HepG2 (cell line): ENCODE results near the gene LRRC42. TPM values are rescaled to one million over a fixed set of nuclear protein-coding genes. Genes with fewer than 3 reads are reported as not detected.

Source experiments
- ARNT2 ChIP-seq: sonication (generic); formaldehyde crosslinking; IDR thresholded peaks from 2 replicates; pipeline ENCODE4 v1.8.0; 2022; ENCODE audit warnings: mild to moderate bottlenecking, low read depth, missing genetic modification reagents, moderate library complexity
- DMAP1 ChIP-seq: IDR thresholded peaks from 2 replicates; pipeline ENCODE4 v1.6.1; 2016
- FOXK2 ChIP-seq: fragments of 450-650 bp; IDR thresholded peaks from 2 replicates; pipeline ENCODE4 v1.6.1; 2016
- KLF11 ChIP-seq: IDR thresholded peaks from 2 replicates; pipeline ENCODE4 v1.6.1; 2016; ENCODE audit warnings: missing compliant biosample characterization
- NCOA1 ChIP-seq: sonication (generic); formaldehyde crosslinking; IDR thresholded peaks from 2 replicates; pipeline ENCODE4 v1.9.0; 2021; ENCODE audit warnings: missing genetic modification reagents
- NFYB ChIP-seq: sonication (generic); formaldehyde crosslinking; IDR thresholded peaks from 2 replicates; pipeline ENCODE4 v1.4.0; 2020; ENCODE audit warnings: missing genetic modification reagents
- NKX3-1 ChIP-seq: sonication (generic); formaldehyde crosslinking; IDR thresholded peaks from 2 replicates; pipeline ENCODE4 v1.5.0; 2020; ENCODE audit warnings: missing genetic modification reagents
- RXRB ChIP-seq: IDR thresholded peaks from 2 replicates; pipeline ENCODE4 v1.6.1; 2016; ENCODE audit warnings: borderline replicate concordance, missing genetic modification reagents, missing compliant biosample characterization
- SAP130 ChIP-seq: IDR thresholded peaks from 2 replicates; pipeline ENCODE4 v1.6.1; 2016; ENCODE audit warnings: low read depth
- SMC3 ChIP-seq: IDR thresholded peaks from 2 replicates; pipeline ENCODE4 v1.6.1; 2011; ENCODE audit warnings: low read length, improper control_type of control experiment
- ZBTB20 ChIP-seq: sonication (generic); formaldehyde crosslinking; IDR thresholded peaks from 2 replicates; pipeline ENCODE4 v1.8.1; 2023; ENCODE audit warnings: missing genetic modification reagents, low read depth, mild to moderate bottlenecking, borderline replicate concordance
- ZNF781 ChIP-seq: sonication (generic); formaldehyde crosslinking; IDR thresholded peaks from 2 replicates; pipeline ENCODE4 v1.5.1; 2020; ENCODE audit warnings: borderline replicate concordance, mild to moderate bottlenecking, missing genetic modification reagents; ENCODE audit errors: not compliant biosample characterization
- ZNF879 ChIP-seq: sonication (generic); formaldehyde crosslinking; IDR thresholded peaks from 2 replicates; pipeline ENCODE4 v1.8.1; 2023; ENCODE audit warnings: missing genetic modification reagents
- ZZZ3 ChIP-seq: sonication (generic); formaldehyde crosslinking; IDR thresholded peaks from 2 replicates; pipeline ENCODE4 v1.4.0; 2020; ENCODE audit warnings: missing genetic modification reagents, mild to moderate bottlenecking, borderline replicate concordance
- polyA plus RNA-seq, 8 experiments: library from polyadenylated mRNA; depleted of rRNA in 3 of 8; stranded (reverse) in 7 of 8; unstranded in 1 of 8; fragments of >200 nt; fragmentation: Illumina TruSeq in 4 of 8; extraction: Trizol in 4 of 8; gene quantifications; 2 replicates each; pipeline versions ENCODE4 v1.2.1 to v1.2.3, GENCODE V29; 2011 to 2016; ENCODE audit warnings: low read depth in 4 of 8, missing spikeins in 1 of 8, mixed read lengths in 1 of 8; ENCODE audit not compliant: insufficient read depth in 1 of 8
- total RNA-seq, 5 experiments: library from RNA; depleted of rRNA; stranded (reverse); fragments of >200 nt; fragmentation: Illumina TruSeq; extraction: Trizol; gene quantifications; 2 replicates each; pipeline ENCODE4 v1.2.3, GENCODE V29; 2016; ENCODE audit warnings: low read depth in 1 of 5
- TF ChIP-seq, protein P1 (sequence below): sonication (generic); formaldehyde crosslinking; IDR thresholded peaks from 2 replicates; pipeline ENCODE4 v1.4.0; 2020; ENCODE audit warnings: low read depth, missing genetic modification reagents
- TF ChIP-seq, protein P2 (sequence below): sonication (generic); formaldehyde crosslinking; conservative IDR thresholded peaks from 2 replicates; pipeline ENCODE4 v1.8.0; 2022; ENCODE audit warnings: mild to moderate bottlenecking, moderate library complexity, missing genetic modification reagents
- TF ChIP-seq, protein P3 (sequence below): sonication (generic); formaldehyde crosslinking; IDR thresholded peaks from 2 replicates; pipeline ENCODE4 v1.4.0; 2020; ENCODE audit warnings: missing genetic modification reagents, borderline replicate concordance
- TF ChIP-seq, protein P4 (sequence below): sonication (generic); formaldehyde crosslinking; IDR thresholded peaks from 2 replicates; pipeline ENCODE4 v1.4.0; 2020; ENCODE audit warnings: missing genetic modification reagents
- TF ChIP-seq, protein P5 (sequence below): fragments of 450-650 bp; IDR thresholded peaks from 2 replicates; pipeline ENCODE4 v1.6.1; 2017

Gene LRRC42
- total and polyA plus RNA-seq, 2 of the 13 experiments (the other 11 are each of a cell fraction or from before 2014, with no cell fraction given), result 30.6 to 43.6 TPM

DNA sequence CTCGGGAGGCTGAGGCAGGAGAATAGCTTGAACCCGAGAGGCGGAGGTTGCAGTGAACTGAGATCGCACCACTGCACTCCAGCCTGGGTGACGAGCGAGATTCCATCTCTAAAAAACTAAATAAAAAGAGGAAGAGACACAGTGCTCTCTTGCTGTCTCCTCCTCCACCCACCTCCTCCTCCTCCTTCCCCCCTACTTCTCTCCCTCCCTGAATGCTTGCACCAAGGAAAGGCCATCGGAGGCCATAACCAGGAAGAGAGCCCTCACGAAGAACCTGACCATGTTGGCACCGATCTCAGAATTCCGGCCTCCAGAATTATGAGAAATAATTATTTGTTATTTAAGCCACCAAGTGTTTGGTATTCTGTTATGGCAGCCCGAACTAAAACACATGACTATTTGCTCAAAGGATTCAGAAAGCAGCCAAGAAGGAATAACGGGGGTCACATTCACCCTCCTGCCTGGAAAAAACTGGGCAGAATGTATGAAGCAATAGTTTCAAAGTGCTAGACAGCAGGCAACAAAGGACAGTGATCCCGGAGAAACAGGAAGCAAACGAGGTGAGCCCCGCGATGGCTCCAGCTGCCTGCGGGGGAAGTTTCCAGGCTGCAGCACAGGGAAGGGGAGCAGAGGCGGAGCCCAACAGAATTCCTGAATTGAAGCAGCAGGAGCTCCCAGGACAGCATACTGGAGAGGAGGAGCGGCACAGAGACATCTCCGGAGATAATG, 36.0 kb downstream of the LRRC42 start (continued):
- TF ChIP-seq, protein P1, sequence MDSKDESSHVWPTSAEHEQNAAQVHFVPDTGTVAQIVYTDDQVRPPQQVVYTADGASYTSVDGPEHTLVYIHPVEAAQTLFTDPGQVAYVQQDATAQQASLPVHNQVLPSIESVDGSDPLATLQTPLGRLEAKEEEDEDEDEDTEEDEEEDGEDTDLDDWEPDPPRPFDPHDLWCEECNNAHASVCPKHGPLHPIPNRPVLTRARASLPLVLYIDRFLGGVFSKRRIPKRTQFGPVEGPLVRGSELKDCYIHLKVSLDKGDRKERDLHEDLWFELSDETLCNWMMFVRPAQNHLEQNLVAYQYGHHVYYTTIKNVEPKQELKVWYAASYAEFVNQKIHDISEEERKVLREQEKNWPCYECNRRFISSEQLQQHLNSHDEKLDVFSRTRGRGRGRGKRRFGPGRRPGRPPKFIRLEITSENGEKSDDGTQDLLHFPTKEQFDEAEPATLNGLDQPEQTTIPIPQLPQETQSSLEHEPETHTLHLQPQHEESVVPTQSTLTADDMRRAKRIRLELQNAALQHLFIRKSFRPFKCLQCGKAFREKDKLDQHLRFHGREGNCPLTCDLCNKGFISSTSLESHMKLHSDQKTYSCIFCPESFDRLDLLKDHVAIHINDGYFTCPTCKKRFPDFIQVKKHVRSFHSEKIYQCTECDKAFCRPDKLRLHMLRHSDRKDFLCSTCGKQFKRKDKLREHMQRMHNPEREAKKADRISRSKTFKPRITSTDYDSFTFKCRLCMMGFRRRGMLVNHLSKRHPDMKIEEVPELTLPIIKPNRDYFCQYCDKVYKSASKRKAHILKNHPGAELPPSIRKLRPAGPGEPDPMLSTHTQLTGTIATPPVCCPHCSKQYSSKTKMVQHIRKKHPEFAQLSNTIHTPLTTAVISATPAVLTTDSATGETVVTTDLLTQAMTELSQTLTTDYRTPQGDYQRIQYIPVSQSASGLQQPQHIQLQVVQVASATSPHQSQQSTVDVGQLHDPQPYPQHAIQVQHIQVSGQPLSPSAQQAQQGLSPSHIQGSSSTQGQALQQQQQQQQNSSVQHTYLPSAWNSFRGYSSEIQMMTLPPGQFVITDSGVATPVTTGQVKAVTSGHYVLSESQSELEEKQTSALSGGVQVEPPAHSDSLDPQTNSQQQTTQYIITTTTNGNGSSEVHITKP, result no peak
- TF ChIP-seq ZNF879 (CRISPR knock-in tag) (no peak), FOXK2 (no peak), ZNF781 (CRISPR knock-in tag) (no peak), DMAP1 (CRISPR knock-in tag) (peak; percentile 61; the same call in 1 of the 2 replicates), KLF11 (CRISPR knock-in tag) (no peak), RXRB (no peak; the same call in 1 of the 2 replicates), SMC3 (peak; percentile 5; the same call in 1 of the 2 replicates), ZZZ3 (CRISPR knock-in tag) (no peak), NFYB (CRISPR knock-in tag) (no peak; the same call in 1 of the 2 replicates), ZBTB20 (no peak; the same call in 1 of the 2 replicates), SAP130 (CRISPR knock-in tag) (peak; percentile 73), NCOA1 (CRISPR knock-in tag) (no peak), ARNT2 (CRISPR knock-in tag) (peak; percentile 38; the same call in 1 of the 2 replicates), NKX3-1 (CRISPR knock-in tag) (no peak)
- TF ChIP-seq, protein P2, sequence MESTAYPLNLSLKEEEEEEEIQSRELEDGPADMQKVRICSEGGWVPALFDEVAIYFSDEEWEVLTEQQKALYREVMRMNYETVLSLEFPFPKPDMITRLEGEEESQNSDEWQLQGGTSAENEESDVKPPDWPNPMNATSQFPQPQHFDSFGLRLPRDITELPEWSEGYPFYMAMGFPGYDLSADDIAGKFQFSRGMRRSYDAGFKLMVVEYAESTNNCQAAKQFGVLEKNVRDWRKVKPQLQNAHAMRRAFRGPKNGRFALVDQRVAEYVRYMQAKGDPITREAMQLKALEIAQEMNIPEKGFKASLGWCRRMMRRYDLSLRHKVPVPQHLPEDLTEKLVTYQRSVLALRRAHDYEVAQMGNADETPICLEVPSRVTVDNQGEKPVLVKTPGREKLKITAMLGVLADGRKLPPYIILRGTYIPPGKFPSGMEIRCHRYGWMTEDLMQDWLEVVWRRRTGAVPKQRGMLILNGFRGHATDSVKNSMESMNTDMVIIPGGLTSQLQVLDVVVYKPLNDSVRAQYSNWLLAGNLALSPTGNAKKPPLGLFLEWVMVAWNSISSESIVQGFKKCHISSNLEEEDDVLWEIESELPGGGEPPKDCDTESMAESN (CRISPR knock-in tag), result no peak
- TF ChIP-seq, protein P3, sequence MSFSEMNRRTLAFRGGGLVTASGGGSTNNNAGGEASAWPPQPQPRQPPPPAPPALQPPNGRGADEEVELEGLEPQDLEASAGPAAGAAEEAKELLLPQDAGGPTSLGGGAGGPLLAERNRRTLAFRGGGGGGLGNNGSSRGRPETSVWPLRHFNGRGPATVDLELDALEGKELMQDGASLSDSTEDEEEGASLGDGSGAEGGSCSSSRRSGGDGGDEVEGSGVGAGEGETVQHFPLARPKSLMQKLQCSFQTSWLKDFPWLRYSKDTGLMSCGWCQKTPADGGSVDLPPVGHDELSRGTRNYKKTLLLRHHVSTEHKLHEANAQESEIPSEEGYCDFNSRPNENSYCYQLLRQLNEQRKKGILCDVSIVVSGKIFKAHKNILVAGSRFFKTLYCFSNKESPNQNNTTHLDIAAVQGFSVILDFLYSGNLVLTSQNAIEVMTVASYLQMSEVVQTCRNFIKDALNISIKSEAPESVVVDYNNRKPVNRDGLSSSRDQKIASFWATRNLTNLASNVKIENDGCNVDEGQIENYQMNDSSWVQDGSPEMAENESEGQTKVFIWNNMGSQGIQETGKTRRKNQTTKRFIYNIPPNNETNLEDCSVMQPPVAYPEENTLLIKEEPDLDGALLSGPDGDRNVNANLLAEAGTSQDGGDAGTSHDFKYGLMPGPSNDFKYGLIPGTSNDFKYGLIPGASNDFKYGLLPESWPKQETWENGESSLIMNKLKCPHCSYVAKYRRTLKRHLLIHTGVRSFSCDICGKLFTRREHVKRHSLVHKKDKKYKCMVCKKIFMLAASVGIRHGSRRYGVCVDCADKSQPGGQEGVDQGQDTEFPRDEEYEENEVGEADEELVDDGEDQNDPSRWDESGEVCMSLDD (CRISPR knock-in tag), result peak; percentile 31; the same call in 1 of the 2 replicates
- TF ChIP-seq, protein P4, sequence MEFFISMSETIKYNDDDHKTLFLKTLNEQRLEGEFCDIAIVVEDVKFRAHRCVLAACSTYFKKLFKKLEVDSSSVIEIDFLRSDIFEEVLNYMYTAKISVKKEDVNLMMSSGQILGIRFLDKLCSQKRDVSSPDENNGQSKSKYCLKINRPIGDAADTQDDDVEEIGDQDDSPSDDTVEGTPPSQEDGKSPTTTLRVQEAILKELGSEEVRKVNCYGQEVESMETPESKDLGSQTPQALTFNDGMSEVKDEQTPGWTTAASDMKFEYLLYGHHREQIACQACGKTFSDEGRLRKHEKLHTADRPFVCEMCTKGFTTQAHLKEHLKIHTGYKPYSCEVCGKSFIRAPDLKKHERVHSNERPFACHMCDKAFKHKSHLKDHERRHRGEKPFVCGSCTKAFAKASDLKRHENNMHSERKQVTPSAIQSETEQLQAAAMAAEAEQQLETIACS (CRISPR knock-in tag), result no peak
- TF ChIP-seq, protein P5, sequence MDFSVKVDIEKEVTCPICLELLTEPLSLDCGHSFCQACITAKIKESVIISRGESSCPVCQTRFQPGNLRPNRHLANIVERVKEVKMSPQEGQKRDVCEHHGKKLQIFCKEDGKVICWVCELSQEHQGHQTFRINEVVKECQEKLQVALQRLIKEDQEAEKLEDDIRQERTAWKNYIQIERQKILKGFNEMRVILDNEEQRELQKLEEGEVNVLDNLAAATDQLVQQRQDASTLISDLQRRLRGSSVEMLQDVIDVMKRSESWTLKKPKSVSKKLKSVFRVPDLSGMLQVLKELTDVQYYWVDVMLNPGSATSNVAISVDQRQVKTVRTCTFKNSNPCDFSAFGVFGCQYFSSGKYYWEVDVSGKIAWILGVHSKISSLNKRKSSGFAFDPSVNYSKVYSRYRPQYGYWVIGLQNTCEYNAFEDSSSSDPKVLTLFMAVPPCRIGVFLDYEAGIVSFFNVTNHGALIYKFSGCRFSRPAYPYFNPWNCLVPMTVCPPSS, result no peak
